HCT116 (cell line): Measurements from ENCODE around the gene SLC12A5. TPM values are rescaled to one million over a fixed set of nuclear protein-coding genes. Genes with fewer than 3 reads are reported as not detected.
A peak's percentile ranks its signal among the peaks of the same experiment; 100 is the strongest.

Experiments used
- ATAC-seq: fragments of 200-7000 bp; cut with Tn5 transposase; 2 replicates; pipeline ENCODE4 v1.9.1; 2020; ENCODE audit warnings: mild to moderate bottlenecking, moderate library complexity
- BruUV-seq: library from RNA; stranded (reverse); fragments of 400-500 nt; replicated peaks from 2 replicates; lab custom pipeline; 2021; lab: Mats Ljungman, UMichigan
- CTCF ChIA-PET: fragments of 300-600 bp; sonication (Branson Sonifier 250); formaldehyde crosslinking; loops from one replicate; lab custom pipeline; 2021; ENCODE audit warnings: antibody characterized with exemption; lab: Charles Lee
- POLR2A ChIA-PET: fragments of 300-600, 350-600 bp; sonication (Branson Sonifier 250); formaldehyde crosslinking; loops from one replicate; lab custom pipeline; 2021; ENCODE audit warnings: antibody characterized with exemption; lab: Charles Lee
- RAD21 ChIA-PET, 2 experiments: fragments of 300-600 bp; sonication (Branson Sonifier 250); formaldehyde crosslinking; loops; one replicate each; lab custom pipeline; 2023; ENCODE audit warnings: low total read pairs in 2 of 2; ENCODE audit not compliant: uncharacterized antibody in 2 of 2, unreplicated experiment in 2 of 2, low non-redundant PET in 1 of 2; lab: Charles Lee
- DNase-seq: peaks from one replicate; pipeline ENCODE4 v3.0.0-alpha.2; 2010; ENCODE audit warnings: low read depth, low spot score
- H2AFZ ChIP-seq: fragments of 200-600 bp; shearing (Covaris generic), sonication (generic); 2 replicates; pipeline ENCODE4 v1.6.1; 2017; ENCODE audit warnings: low read depth, mixed run types, mixed read lengths, antibody characterized with exemption, low read length; ENCODE audit not compliant: poor library complexity, severe bottlenecking
- H3K27ac ChIP-seq: 2 replicates; pipeline ENCODE4 v1.5.1; 2012; ENCODE audit warnings: low read depth, low read length
- H3K27me3 ChIP-seq: fragments of 200-600 bp; sonication (generic); 2 replicates; pipeline ENCODE4 v1.6.1; 2016; ENCODE audit warnings: mixed run types, low read length, mixed read lengths; ENCODE audit not compliant: insufficient read depth
- H3K36me3 ChIP-seq, 2 experiments: fragments of 200-500 bp in 1 of 2; fragments of 200-600 bp in 1 of 2; sonication (Bioruptor generic) in 1 of 2; sonication (generic) in 1 of 2; 2 replicates each; pipeline versions ENCODE4 v1.5.1 to v1.6.1; 2014 to 2016; ENCODE audit warnings: low read length in 2 of 2, inconsistent platforms in 1 of 2, mixed read lengths in 1 of 2, mixed run types in 1 of 2; ENCODE audit not compliant: insufficient read depth in 2 of 2, control insufficient read depth in 1 of 2
- H3K4me1 ChIP-seq, 2 experiments: fragments of 200-600 bp in 1 of 2; sonication (generic) in 1 of 2; 2 replicates each; pipeline versions ENCODE4 v1.5.1 to v1.6.1; 2012 to 2017; ENCODE audit warnings: low read length in 2 of 2, inconsistent platforms in 1 of 2, mild to moderate bottlenecking in 1 of 2, mixed read lengths in 1 of 2, mixed run types in 1 of 2, moderate library complexity in 1 of 2; ENCODE audit not compliant: insufficient read depth in 2 of 2, control insufficient read depth in 1 of 2
- H3K4me2 ChIP-seq: fragments of 200-600 bp; sonication (generic); 2 replicates; pipeline ENCODE4 v1.6.1; 2017; ENCODE audit warnings: mixed run types, low read length, mixed read lengths
- H3K4me3 ChIP-seq, 2 experiments: fragments of 200-600 bp in 1 of 2; sonication (generic) in 1 of 2; replicated peaks in 1 of 2; 2 replicates each; pipeline ENCODE4 v1.5.1; 2011 to 2016; ENCODE audit warnings: low read length in 2 of 2, control low read depth in 1 of 2, low read depth in 1 of 2, mild to moderate bottlenecking in 1 of 2, mixed read lengths in 1 of 2, mixed run types in 1 of 2
- H3K79me2 ChIP-seq: fragments of 200-600 bp; sonication (generic); 2 replicates; pipeline ENCODE4 v1.6.1; 2017; ENCODE audit warnings: mild to moderate bottlenecking, mixed run types, low read length, moderate library complexity, mixed read lengths; ENCODE audit not compliant: insufficient read depth
- H3K9ac ChIP-seq: fragments of 200-600 bp; sonication (generic); 2 replicates; pipeline ENCODE4 v1.6.1; 2016; ENCODE audit warnings: low read length, mixed read lengths
- H3K9me2 ChIP-seq: fragments of 200-600 bp; sonication (generic), shearing (Covaris generic); 2 replicates; pipeline ENCODE4 v1.6.1; 2017; ENCODE audit warnings: mixed run types, mild to moderate bottlenecking, moderate library complexity; ENCODE audit not compliant: insufficient read depth
- H3K9me3 ChIP-seq, 2 experiments: fragments of 200-500 bp in 1 of 2; fragments of 200-600 bp in 1 of 2; sonication (Bioruptor generic) in 1 of 2; sonication (generic) in 1 of 2; 2 replicates each; pipeline ENCODE4 v1.6.1; 2014 to 2017; ENCODE audit warnings: low read length in 2 of 2, mixed read lengths in 2 of 2, inconsistent platforms in 1 of 2, low read depth in 1 of 2, mild to moderate bottlenecking in 1 of 2, mixed run types in 1 of 2, moderate library complexity in 1 of 2; ENCODE audit not compliant: control insufficient read depth in 1 of 2, insufficient read depth in 1 of 2
- H4K20me1 ChIP-seq: fragments of 200-600 bp; sonication (generic), shearing (Covaris generic); 2 replicates; pipeline ENCODE4 v1.6.1; 2017; ENCODE audit warnings: mixed run types, mild to moderate bottlenecking, moderate library complexity; ENCODE audit not compliant: insufficient read depth
- ATF3 ChIP-seq: IDR thresholded peaks from 2 replicates; pipeline ENCODE4 v1.6.1; 2012
- CEBPB ChIP-seq: IDR thresholded peaks from 2 replicates; pipeline ENCODE4 v1.6.1; 2012; ENCODE audit warnings: low read depth
- EGR1 ChIP-seq: IDR thresholded peaks from 2 replicates; pipeline ENCODE4 v1.6.1; 2012; ENCODE audit warnings: low read depth
- ELF1 ChIP-seq: IDR thresholded peaks from 2 replicates; pipeline ENCODE4 v1.6.1; 2012; ENCODE audit warnings: low read depth, borderline replicate concordance
- FOSL1 ChIP-seq: IDR thresholded peaks from 2 replicates; pipeline ENCODE4 v1.6.1; 2012; ENCODE audit warnings: low read depth
- JUND ChIP-seq: IDR thresholded peaks from 2 replicates; pipeline ENCODE4 v1.6.1; 2012
- POLR2A ChIP-seq: IDR thresholded peaks from 2 replicates; pipeline ENCODE4 v1.7.0; 2011; ENCODE audit warnings: borderline replicate concordance; ENCODE audit not compliant: insufficient read depth, insufficient read length; ENCODE audit errors: extremely low read depth
- POLR2AphosphoS5 ChIP-seq: IDR thresholded peaks from 2 replicates; pipeline ENCODE4 v1.6.1; 2011; ENCODE audit warnings: mild to moderate bottlenecking, low read depth, low read length, moderate library complexity
- RAD21 ChIP-seq: IDR thresholded peaks from 2 replicates; pipeline ENCODE4 v1.6.1; 2012; ENCODE audit warnings: low read depth, mild to moderate bottlenecking
- SIN3A ChIP-seq: IDR thresholded peaks from 2 replicates; pipeline ENCODE4 v1.6.1; 2012; ENCODE audit warnings: low read depth
- YY1 ChIP-seq: IDR thresholded peaks from 2 replicates; pipeline ENCODE4 v1.6.1; 2011; ENCODE audit warnings: low read length, low read depth, moderate library complexity, mild to moderate bottlenecking; ENCODE audit not compliant: insufficient replicate concordance; ENCODE audit errors: extremely low read depth
- ZFX ChIP-seq: fragments of 450-650 bp; IDR thresholded peaks from 2 replicates; pipeline ENCODE4 v1.6.1; 2017
- intact Hi-C: fragments of 100-400 bp; cut with micrococcal nuclease; formaldehyde crosslinking; loops from 2 replicates; pipeline ENCODE4 v1.10.0; 2022
- total RNA-seq: library from RNA; stranded (reverse); gene quantifications from one replicate; pipeline ENCODE4 v1.2.1, GENCODE V29; 2021; ENCODE audit not compliant: unreplicated experiment
- TF ChIP-seq, protein P1 (sequence below): IDR thresholded peaks from 2 replicates; pipeline ENCODE4 v1.6.1; 2012

The SLC12A5 gene
- total RNA-seq, 1 experiment from 2014 or later = 1.9 TPM

GRCh38 chr20:46050885-46051284 is 21.9 kb downstream of the SLC12A5 start:
- Histone ChIP-seq H3K79me2 (no peaks in the 10 kb centered on the region), H3K4me2 (no peak overlapping the region), H2AFZ (no peak overlapping the region)
- intact Hi-C loops = no loop called here
- CTCF ChIA-PET = no interaction called here
- no peak for DNase-seq
- no peak for TF ChIP-seq SIN3A
- no peak for TF ChIP-seq ATF3
- no peak for TF ChIP-seq JUND
- TF ChIP-seq EGR1 = no peak
- no peak for TF ChIP-seq ELF1
- no peak for TF ChIP-seq YY1
- TF ChIP-seq ZFX = no peak
- no peak for TF ChIP-seq POLR2AphosphoS5
- TF ChIP-seq, protein P1, sequence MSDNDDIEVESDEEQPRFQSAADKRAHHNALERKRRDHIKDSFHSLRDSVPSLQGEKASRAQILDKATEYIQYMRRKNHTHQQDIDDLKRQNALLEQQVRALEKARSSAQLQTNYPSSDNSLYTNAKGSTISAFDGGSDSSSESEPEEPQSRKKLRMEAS = no peak
- no peak for TF ChIP-seq CEBPB
- no peak for TF ChIP-seq RAD21
- TF ChIP-seq, all 23 proteins: peak for 0
- ATAC-seq = no peak
- Histone ChIP-seq H3K4me3 (no peak overlapping the region), H3K36me3 (no peaks in the 10 kb centered on the region), H3K4me1 (no peaks in the 10 kb centered on the region), H4K20me1 (no peaks in the 10 kb centered on the region), H3K9ac (no peak overlapping the region), H3K27ac (no peak overlapping the region), H3K9me2 (no peaks in the 10 kb centered on the region), H3K27me3 (peaks cover 40% of the 10 kb centered on the region), H3K9me3 (no peaks in the 10 kb centered on the region)
- POLR2A ChIA-PET = no interaction called here
- BruUV-seq = no TSS peak
- RAD21 ChIA-PET = no interaction called here

GRCh38 chr20:46051556-46052308 is 22.7 kb downstream of the SLC12A5 start:
- Histone ChIP-seq H3K36me3 (no peaks in the 10 kb centered on the region), H3K79me2 (no peaks in the 10 kb centered on the region), H3K9me2 (no peaks in the 10 kb centered on the region), H4K20me1 (no peaks in the 10 kb centered on the region), H3K4me1 (no peaks in the 10 kb centered on the region)
- intact Hi-C loops = no loop called here
- TF ChIP-seq SIN3A = no peak
- TF ChIP-seq YY1 = no peak
- no peak for TF ChIP-seq FOSL1
- no peak for TF ChIP-seq POLR2A
- no peak for TF ChIP-seq ELF1
- TF ChIP-seq, all 23 proteins: peak for 0
- Histone ChIP-seq H3K9me3 (no peaks in the 10 kb centered on the region), H3K27ac (no peak overlapping the region), H3K27me3 (peaks cover 31% of the 10 kb centered on the region), H3K9ac (no peak overlapping the region), H2AFZ (no peak overlapping the region), H3K4me3 (no peak overlapping the region), H3K4me2 (no peak overlapping the region)
- no TSS peak for BruUV-seq
- ChIA-PET CTCF (no interaction called here), POLR2A (no interaction called here), RAD21 (no interaction called here)
- DNase-seq (no peak), ATAC-seq (peak; percentile 54; the same call in 1 of the 2 replicates)
